HG03045 (cell line): ENCODE measurements around the gene LRBA.

Source experiments
- ATAC-seq: cut with Tn5 transposase; IDR thresholded peaks from one replicate; pipeline ENCODE4 v1.9.1; 2021; ENCODE audit warnings: mild to moderate bottlenecking, moderate library complexity; ENCODE audit not compliant: unreplicated experiment

LRBA gene

DNA sequence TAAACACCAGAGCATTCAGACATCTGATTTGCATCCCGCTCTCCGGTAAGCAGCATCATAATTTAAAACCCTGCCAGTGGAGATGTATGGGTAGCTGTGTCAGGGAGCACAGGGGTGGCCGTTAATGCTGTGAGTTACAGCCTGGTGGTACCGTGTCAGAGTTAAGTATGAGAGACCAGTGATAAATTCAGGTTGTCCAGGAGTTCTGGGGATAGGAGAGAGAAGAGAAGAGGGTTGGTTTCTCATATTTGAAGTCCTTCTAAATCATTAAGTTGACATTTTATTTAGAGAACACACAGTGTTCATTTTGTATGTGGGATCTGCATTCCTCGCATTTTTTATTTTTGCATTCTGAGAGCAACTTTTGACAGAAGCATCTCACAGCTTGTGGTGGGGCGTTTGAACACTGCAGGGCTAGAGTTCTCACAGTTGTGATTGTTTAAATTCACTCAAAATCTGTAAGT lies 779.2 kb downstream of the LRBA start:
- no peak for ATAC-seq

DNA sequence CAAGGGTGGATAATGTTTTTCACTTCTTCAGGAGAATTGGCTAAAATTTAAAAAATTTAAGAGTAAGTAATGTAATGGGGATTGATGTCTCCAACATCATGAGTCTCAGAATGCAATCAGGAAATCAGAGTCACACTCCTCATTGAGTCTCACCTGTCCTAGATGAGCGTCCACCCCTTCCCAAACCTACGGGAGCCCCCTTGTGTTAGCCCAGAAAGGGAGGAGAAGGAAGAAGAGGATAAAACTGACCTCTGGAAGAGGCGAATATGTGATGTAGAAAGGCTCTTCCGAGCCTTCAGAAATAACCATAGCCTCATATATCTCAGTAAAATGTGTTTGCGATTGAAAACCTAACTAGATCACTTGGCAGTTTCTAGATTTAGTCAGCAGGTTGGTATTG lies 779.8 kb downstream of the LRBA start:
- no peak for ATAC-seq

DNA sequence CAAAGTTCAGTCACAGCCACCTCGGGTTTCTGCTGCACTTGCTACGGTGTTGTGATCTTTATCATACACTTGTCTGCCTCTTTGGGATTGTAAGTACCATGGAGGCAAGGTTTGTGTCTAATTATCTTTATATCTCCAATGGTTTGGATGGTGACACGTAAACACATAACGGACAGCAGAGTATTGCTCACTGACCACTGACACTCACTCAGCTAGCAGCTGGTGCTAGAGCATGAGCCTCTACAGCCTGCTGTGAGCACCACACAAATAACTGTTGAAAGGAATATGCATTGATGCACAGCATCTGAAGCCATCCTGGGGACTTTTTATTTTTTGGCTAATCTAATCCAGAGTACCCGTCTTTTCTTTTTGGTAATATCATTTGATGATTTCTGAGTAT lies 780.8 kb downstream of the LRBA start:
- ATAC-seq, result no peak

DNA sequence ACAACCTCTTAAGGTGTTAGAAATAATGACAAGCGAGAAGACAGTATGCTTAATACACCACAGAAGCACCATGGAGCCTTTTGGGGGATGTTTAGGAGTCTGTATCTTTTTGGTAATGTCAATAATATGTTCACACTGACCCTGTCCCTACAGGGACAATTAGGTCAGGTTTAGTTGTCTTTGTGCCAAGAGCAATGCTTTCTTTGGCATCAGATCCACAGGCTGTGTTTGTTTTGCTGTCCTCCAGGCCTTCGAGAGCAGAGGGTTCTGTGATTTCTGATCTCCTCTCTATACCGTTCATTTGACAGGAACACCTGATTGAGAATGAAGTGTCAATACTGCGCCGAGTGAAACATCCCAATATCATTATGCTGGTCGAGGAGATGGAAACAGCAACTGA lies 783.1 kb downstream of the LRBA start:
- ATAC-seq, result no peak

DNA sequence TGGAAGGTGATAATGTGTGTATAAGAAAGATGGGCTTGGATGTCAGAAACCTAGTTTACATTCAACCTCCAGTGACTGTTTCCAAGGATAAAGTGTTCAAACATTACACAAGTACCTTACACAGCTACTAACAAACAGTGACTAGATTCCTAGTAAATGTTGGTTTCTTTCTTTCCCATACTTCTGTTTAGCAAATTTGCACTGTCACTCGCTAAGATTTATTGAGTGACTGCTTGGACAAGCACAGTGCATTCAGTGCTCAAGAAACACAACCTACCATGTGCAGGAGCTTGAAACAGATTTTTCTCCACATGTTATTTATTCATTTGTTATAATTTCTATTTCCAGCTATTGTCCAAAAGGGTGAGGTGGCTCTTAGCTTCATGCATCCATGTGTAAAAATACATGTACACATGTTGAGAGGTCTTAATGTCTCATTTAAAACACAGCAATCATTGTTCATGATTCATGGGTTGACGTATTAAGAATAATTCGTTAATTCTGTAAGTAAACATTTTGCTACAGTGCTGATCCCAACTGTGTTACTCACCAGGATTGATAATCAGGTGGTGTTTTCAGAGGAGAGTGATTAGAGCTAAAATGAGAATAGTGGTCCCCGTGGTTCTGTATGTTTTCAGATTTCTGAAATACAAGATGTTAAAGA lies 783.8 kb downstream of the LRBA start:
- ATAC-seq, result no peak

DNA sequence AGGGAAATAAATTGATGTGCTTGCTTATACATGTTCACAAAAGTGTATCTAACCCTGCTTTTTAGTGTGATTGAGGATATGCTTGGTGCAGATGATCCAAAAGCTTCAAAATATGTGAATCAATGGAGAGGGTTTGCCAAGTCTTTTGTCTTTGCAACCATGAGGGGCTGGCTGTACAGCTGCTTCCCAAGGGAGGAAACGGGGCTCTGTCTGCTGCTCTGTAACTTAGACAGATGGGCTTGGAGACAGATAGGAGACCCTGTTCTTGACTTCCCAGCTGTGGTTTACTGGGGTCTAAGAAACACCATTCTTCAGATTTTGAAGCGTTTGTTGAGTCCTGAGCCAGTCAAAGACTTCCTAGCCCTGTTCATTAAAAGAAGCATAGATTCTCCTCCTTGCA lies 784.5 kb downstream of the LRBA start:
- ATAC-seq, result no peak

DNA sequence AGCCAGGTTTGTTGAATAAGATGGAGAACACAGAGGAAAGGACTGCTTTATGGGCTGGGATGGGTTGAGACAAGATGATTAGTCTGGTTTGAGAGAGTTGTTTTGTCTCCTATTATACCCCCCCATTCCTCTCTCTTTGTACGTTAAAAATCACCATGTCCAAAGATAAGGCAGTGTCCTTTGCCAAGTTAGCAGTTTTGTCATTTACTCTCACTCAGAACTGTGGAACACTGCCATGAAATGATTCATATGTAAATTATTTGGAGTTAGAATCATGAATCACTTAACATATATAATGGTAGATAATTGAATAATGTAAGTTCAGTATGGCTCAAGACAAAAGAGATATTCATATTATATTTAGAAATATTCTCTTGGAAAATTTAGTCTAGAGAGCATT lies 785.6 kb downstream of the LRBA start:
- ATAC-seq, result no peak

DNA sequence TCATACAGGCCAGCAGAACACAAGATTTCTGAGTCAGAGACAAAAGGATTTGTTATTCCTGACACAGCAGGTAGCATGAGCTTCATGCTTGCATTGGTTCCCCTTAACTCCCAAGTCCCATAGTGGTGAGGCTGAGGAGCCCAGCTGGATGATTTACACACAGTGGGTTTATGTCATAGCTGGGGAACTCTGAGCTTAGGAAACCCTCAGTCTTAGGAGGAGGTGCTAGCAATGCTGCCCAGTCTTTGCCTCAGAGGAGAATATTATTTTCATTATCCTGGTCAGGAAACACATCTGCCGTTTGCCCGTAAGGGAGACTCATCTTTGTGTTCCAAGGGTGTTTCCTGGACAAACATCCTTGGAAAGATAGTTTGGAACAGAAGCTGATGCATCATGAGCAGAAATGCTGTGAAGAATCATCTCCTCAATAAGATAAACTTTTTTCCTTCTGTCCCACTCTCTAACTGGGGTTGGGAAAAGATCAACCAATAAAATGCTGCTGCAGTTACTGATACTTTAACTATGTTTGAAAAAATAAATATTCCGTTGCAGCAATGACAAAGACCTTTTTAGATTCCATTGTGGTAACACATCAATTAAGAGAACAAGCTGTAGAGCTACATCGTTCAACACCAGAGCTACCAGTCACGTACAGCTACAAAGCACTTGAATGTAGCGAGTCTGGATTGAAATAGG lies 790.0 kb downstream of the LRBA start:
- no peak for ATAC-seq

DNA sequence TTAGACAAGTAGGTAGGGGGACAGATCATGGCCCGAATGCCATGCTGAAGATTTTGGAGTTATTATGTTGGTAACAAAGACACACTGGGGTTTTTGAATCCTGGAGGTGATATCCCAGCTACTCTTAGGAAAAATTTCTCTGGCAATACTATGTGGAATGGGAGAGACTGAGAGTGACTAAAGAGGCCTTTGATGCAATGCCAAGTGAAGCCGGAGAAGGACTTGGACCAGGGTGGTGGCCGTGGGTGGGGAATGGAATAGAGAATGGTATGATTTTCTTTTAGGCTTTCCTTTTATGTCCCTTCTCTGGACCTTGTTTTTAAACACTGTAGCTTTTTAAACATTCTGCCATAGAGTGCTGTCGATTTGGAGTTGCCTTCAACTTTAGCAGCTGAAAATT lies 795.2 kb downstream of the LRBA start:
- no peak for ATAC-seq

DNA sequence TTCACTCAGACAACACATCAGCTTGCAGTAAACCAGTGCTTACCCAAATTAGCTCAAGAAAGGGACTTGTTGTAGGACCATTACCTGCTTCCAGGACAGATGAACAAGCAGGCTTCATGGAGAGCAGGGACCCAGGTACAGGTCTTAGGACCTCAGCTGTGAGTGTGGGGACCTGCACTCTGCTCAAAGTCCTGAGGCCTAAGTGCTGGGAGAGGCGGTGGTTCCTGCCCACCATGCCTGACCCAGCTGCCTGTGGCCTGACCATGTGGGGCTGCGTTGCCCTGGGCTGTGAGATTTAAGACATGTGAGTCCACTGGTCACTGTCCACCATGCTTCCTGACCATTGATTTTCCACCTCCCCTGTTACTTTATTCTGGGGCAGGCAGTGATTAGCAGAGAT lies 796.6 kb downstream of the LRBA start:
- ATAC-seq, result no peak

DNA sequence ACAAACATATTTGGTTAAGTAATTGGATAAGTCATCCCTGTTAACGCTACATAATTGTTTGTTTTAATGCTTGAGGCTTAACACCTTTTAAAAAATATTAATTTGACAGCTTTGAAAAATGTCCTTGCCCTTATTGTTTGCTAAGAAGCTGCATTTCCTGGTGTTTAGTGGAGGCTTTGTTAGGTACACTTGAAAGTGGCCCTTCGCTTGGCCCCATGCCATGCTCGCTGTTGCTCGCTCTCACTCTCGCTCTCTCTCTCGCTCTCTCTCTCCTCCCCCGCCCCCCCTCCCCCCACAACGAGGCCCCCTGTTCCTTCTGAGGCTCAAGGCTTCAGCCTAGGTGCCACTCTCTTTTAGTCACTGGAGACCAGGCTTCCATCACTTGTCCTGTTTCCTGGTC lies 797.3 kb downstream of the LRBA start:
- ATAC-seq, result no peak

DNA sequence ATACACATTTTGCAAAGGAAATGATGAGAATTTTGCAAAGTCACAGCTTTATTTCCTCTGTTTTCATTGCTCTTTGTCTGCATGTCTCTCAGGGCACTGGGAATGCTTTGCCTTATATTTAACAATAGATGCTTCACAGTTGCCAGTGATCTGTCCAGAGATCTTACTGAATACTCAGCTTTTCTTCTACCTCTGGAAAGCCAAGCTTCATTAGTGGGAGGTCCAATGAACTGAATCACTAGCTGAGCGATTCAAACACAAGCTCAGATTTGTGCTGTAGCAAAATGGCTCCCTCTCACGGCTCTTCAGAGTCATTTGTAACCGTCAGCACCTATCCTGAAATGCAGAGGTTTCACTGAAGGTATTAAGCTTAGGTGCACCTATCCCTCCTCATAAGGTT lies 797.9 kb downstream of the LRBA start:
- ATAC-seq, result no peak

DNA sequence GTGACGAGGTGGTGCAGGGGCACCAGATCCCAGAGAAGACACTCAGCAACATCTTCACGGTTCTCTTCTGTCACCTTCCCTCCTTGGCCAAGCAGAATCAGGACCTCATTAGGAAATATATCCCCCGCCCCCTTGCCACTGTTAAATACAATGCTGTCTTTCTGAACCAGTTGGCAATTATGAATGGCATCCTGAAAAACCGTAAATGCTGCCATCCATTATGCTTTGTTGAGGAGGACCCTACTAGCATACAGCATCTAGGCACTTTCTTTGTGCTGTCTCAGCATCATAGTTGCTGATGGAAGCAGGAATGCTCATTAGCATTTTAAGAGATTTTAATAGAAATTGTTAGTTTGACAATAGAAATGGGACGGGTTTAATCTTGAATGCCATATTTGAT lies 798.4 kb downstream of the LRBA start:
- ATAC-seq, result no peak

DNA sequence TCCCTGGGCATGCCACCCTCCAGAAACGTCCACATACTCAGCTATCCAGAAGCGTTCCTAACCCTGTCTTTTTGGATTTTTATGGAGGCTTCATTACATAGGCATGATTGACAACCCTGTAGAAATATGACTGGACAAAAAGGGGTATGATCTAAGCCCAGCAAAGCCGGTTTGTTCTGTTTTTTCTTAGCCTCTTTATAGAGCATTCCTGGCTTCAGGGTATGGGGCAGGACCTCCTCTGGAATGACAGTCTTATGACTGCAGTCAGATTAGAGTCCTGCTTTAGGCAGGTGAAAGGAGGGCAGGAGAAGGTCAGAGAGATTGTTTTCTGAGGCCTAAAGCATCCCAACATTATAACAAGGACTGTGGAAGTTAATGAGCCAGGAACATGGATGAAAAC lies 799.5 kb downstream of the LRBA start:
- ATAC-seq, result no peak
